Measurements from ENCODE around the gene RAB3GAP1.
"Not testable (repeated sequence)": the region's sequence is repeated elsewhere in the genome, so short reads cannot be mapped to it uniquely, and the experiment has no call there.

Gene RAB3GAP1

DNA sequence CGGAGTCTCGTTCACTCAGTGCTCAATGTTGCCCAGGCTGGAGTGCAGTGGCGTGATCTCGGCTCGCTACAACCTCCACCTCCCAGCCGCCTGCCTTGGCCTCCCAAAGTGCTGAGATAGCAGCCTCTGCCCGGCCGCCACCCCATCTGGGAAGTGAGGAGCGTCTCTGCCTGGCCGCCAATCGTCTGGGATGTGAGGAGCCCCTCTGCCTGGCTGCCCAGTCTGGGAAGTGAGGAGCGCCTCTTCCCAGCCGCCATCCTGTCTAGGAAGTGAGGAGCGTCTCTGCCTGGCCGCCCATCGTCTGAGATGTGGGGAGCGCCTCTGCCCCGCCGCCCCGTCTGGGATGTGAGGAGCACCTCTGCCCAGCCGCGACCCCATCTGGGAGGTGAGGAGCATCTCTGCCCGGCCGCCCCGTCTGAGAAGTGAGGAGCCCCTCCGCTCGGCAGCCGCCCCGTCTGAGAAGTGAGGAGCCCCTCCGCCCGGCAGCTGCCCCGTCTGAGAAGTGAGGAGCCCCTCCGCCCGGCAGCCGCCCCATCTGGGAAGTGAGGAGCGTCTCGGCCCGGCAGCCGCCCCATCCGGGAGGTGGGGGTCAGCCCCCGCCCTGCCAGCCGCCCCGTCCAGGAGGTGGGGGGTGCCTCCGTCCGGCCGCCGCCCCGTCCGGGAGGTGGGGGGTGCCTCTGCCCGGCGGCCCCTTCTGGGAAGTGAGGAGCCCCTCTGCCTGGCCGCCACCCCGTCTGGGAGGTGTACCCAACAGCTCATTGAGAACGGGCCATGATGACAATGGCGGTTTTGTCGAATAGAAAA is 53.6 kb downstream of the RAB3GAP1 start:
- DNase-seq = not testable (repeated sequence)

DNA sequence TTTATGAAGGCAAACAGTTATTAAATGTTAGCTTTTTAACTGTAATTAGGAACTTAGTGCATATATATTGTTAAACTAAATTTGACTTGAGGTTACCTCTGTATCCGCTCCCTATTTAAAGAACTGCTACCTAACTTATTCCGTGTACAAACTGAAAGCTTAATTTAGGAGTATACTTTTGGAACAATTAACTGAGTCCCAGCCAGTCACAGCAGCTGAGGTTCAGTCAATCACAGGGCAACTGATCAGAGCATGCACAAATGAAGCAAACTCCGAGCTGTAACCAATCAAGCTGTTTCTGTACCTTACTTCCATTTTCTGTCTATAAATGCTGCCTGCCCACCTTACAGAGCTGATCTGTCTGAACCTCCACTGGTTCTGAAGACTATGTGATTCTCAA is 61.2 kb downstream of the RAB3GAP1 start:
- no peak for DNase-seq

DNA sequence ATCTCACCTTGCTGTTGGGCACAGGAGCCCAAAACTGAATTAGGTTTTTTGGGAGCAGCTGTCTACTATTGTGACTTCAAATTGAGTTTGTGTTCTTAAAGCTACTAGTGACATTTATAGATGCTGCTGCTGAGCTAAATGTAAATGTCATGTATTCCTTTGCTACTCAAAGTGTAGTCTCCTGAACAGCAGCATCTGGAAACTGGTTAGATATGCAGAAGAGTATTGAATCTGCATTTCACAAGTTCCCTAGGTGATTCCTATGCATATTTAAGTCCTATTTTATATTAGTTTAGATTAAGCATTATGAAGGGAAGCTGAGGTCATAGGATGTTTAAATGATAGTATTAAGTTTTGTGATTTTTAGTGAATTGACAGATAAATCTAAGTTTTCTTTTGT is 67.5 kb downstream of the RAB3GAP1 start:
- no peak for DNase-seq

DNA sequence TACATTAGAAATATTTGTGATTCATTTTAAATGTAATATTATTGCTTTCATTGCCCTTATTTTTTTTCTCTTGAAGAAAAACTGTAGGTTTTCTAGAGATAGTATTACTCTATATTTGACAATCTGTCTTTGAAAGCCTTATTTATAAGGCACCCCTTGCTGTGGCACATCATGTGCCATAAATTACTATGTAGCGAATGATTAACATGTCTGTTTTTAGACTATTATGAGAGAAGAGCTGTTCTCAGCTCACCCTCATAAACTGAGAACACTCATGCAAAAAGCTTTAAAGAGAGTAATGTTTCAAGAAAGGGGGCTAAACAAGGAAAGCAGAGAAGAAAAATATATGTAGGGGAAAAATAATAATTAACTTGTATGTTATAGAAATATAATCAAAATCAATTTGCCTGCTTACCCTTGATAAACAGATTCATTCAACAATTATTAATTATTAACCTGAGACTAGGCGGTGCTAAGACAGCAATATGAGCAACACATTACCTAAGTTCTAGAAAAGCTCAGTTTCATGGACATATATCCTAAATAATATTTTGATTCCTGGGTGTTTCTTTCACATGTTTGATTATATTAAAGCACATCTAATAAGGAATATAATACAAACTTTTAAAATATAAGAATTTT is 69.0 kb downstream of the RAB3GAP1 start:
- DNase-seq = no peak

DNA sequence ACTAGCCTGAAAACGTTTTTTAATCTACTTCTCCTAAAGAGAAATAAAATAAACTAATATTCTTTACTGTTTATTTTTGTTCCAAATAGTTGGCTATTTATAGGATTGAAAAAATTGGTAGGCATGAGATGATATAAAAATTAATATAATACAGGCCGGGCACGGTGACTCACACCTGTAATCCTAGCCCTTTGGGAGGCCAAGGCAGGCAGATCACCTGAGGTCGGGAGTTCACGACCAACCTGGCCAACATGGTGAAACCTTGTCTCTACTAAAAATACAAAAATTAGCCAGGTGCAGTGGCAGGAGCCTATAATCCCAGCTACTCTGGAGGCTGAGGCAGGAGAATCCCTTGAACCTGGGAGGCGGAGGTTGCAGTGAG is 69.6 kb downstream of the RAB3GAP1 start:
- not testable (repeated sequence) for DNase-seq

DNA sequence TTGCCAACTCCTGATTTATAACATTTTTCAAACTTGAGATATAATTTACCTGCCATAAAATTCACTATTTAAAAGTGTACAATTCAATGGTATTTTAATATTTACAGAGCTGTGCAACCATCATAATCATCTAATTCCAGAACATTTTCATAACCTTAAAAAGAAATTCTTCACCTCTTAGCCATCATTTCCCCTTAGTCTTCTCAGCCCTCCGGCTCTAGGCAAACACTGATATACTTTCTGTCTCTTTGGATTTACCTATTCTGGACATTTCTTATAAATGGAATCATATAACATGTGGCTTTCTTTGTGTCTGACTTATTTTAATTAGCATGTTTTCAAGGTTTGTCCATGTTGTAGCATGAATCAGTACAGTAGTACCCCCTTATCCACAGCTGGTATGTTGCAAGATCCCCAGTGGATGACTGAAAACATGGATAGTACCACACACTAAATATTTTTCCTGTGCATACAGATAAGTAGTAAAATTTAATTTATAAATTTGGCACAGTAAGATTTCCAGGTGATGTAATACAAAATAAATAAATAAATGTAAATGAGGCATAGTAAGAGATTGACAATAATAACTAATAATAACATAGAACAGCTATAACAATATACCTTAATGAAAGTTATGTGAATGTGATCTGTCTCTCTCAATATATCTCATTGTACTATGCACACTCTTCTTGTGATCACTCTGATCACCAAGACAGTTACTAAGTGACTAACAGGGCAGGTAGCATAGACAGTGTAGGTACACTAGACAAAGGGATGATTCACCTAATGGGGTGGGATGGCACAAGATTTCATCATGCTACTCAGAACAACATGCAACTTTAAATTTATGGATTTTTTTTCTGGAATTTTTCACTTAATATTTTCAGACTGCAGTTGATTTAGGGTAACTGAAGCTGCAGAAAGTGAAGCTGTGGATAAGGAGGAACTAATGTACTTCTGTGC is 73.1 kb downstream of the RAB3GAP1 start:
- no peak for DNase-seq

DNA sequence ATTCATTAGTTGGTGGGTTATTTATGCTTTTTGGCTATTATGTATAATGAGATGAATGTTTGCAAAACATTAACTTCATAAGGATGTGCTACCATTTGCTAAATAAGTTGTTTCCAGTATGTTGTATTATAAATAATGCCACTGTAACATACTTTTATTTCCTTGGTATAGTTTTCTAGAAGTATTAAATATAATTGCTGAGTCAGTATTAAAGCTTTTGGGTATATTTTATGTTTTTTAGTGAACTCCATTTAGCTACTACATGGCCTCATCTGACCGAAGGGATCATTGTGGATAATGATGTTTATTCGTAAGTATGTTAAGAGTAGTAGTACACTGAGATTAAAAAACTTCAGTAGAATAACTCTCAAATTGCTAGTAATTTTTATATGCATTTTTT is 73.8 kb downstream of the RAB3GAP1 start:
- DNase-seq = no peak

DNA sequence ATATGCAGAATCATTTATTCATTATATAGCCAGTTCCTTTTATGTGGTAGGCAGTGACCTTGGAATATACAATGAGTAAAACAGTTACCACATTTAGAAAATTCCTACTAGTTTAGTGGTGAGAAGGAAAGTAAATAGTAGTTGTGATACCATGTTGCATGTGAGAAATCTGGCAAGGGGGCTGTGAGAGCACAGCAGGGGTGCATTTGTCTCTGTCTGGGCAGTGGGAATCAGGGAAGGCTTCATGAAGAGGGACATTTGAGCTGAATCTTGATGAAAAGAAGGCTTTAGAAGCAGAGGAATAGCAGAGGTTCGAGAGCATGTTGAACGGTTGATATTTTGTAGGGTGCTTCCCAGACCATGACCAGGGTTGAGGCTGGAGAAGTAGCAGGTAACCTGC is 78.7 kb downstream of the RAB3GAP1 start:
- DNase-seq = no peak

DNA sequence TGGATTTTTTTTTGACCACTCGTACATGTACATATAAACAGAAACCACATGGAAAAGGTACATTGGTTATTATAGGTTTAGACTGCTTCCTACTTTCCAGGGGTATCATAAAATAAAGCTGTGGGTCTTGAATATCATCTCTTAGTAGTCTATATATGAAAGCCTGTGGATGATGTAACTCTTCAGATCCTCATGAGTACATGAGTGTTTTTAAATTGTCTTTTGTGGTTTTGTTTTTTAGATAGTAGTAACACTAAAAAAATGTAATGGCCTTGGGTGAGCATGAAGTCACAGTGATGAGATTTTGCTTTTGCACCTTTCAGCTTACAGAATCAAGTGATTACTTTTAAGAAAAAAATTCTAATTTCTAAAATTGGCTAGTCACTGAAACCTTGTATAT is 80.2 kb downstream of the RAB3GAP1 start:
- DNase-seq = no peak

DNA sequence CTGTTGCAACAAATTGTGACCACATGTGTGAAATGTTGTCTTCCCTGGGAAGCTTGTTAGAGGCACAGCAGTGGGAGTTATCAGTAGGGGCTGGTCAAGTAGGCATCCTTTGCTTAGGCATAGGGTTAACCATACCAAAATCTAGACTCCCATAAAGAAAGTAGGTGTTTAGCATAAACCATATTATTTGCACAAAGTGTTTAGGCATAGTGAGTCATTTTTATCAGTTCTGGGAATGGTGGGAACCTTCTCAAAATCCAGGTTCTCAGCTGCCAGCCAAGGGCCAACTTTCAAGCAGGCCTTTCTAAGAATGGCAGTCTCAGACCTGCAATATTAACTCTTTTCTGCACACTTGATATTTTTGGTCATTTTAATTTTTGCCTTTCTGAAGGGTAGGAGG is 88.5 kb downstream of the RAB3GAP1 start:
- no peak for DNase-seq

DNA sequence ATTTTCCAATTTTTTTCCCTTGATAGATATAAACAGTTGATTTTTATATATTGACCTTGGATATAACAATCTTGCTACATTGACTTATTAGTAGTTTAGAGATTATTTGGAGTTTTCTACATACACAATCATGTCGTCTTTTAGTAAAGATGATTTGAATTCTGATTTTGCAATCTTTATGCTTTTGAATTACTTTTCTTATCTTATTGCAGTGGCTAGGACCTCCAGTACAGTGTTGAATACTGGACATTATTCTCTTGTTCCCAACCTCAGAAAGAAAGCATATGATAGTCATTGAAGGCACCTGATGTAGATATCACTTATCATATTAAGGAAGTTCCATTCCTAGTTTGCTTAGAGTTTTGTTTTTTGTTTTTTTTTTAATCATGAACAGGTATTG is 90.2 kb downstream of the RAB3GAP1 start:
- DNase-seq = no peak

DNA sequence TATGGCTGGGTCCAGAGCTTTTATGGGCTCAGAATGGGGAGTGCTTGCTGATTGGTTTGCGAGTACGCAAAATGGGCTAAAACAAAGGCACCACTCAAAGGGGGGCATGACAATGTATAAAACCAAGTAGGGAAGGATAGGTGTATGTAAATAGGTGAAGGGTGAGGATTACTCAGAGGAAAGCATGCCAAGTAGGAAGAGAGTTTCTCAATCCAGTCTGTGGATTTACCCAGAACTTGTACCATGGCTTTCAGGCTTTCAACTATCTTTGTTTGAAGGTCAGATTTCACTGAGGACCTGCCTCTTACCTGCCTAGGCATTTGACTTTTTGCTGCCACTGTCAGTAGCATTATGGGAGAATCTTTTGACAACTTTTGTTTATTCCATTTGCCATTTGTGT is 92.3 kb downstream of the RAB3GAP1 start:
- no peak for DNase-seq

DNA sequence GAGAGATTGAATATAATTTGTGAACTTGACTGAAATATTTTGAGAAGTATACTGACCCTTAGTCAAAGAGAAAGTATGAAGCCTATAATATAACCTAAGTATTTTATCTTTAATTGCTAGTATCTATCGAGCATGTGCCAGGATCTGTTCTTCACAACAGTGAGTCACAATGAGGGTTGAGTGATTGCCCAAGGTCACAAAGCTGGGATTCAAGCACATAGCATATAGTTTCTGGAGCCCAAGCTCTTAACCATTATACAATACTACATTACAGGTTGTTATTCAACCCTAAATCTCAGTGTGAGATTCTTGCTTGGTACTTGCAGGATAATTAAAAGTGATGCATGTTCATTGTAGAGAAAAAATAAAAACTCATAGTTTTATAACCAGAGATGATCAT is 97.2 kb downstream of the RAB3GAP1 start:
- no peak for DNase-seq

DNA sequence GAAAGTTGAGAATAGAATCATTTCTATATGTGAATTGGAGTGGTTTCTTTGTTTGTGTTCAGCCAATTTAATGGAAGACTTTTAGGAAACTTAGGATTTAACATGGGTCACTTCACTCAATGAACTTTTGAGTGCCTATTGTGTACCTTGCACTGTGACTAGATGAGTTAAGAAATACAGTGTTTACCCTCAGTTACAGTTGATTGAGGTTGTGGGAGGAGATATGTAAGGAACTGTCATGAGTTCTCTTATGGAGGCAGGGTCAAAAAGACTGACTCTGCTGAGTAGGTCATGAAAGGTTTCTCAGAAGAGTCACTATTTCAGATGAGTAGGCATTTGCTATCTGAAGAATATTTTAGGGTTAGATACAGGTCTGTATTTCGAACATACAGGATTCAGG is 98.6 kb downstream of the RAB3GAP1 start:
- DNase-seq = no peak

DNA sequence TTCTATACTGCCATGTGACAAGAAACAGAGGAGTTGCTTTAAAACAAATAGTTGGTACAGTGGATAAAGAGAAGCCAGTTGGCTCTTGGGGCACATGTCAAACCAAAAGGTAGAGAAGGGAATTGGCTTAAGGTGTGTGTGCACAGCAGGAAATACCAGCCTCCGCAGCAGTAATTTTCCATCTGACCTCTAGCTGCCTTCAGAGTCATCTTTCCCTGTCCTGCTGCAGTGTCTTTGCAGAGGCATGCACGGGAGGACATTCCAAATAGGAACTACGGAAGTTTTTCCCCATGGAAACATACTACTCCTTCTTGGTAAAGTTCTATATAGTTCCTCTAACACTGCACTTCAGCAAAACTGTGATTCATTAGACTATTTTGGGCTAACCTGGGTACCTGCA is 99.5 kb downstream of the RAB3GAP1 start:
- DNase-seq = no peak

DNA sequence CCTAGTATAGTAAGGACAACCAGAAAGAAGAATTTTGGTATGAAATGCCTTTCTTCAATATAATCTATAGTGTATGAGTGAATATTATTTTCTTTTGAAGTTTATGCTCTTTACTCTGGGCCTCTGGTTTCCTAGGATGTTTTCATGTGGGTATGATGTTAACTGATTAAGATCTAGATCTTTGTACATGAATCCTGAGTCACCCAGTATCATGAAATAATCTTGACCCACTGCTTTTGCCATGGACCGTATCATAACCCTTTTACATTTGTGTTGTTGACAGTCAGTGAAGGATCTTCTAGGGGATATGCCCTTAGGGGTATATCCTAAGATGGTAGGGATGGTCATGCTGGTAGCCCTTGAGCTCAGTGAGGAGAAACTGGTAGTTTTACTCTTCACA is 100.3 kb downstream of the RAB3GAP1 start:
- no peak for DNase-seq

DNA sequence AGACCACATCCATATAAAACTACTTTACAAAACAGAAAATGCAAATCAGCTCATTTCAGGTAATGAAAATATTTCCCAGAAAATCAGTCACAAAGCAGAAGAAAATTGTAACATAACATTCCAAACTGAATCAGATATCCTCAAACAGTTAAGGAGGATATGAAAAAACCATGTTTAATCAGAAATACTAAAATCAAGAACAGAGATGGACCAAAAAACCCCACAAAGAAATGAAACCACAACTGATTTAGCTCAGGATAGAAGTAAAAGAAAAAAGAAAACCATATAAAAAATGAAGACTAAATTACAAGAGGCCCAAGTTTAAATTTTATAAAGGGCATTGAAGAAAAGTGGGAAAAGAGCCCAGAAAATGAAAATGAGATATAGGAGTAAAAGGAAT is 102.9 kb downstream of the RAB3GAP1 start:
- no peak for DNase-seq

DNA sequence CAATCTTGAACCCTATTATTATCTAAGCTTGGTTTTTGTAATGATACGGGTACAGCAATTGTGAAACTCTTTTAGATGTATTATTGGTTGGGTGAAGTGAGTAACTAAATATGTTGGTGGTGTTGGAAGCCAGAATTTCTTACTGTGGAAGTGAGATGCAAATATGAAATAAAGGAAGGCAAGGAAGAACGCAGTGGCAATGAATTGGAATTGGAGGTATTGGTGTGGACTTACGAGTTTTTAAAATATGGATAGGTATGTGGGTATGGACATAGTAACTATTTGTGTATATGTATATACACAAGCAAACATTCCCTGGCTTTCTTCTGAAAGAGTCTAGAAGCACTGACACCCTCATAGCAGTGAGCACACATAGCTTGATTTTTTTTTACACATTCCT is 105.8 kb downstream of the RAB3GAP1 start:
- DNase-seq = no peak

DNA sequence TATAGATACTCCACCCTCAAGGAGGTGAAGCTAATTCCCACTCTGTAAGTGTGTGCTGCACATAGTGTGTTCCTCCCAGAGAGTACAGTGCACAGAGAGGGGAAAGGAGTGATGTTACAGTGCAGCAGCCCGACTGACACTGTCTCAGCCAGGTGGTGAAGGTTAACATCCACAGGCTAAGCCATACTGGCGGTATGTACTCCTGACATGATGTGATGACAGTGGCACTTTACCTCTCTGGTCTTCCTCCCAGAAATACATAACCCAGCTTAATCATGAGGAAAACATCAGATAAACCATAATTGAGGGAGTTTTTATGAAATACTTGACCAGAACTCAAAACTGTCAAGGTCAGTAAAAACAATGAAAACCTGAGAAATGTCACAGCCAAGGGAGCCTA is 107.1 kb downstream of the RAB3GAP1 start:
- no peak for DNase-seq

DNA sequence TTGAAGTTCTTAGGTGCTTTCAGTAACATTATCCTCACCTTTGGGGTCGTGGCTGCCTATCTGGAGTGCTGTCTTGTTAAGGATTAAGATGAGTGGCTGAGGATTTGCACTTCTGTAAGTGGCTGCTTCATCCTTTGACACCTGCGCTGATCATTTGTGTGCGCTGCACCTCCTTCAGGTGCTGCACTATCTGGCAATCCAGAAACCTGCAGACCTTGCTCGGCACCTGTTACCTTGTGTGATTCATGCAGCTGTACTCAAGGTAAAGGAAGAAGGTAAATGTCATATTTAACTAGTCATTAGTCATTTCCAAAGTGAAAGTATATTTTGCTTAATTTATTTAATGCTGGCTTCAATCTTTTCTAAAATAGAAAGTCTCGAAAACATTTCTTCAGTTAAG is 110.3 kb downstream of the RAB3GAP1 start:
- DNase-seq = no peak

DNA sequence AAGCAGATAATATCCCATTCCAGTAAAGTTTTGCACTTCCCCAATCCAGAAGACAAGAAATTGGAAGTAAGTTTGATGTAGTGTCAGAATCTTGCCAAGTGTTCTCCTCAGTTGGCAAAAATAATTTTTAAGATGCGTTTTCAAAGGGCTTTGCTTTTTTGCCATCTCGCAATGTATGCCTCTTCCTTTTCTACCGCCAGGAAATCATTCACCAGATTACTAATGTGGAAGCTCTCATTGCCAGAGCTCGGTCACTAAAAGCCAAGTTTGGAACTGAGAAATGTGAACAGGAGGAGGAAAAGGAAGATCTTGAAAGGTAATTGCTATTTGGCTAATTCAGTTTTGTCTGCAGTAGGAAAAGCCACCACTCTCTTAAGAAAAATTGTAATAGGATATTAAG is 110.7 kb downstream of the RAB3GAP1 start:
- DNase-seq = no peak

DNA sequence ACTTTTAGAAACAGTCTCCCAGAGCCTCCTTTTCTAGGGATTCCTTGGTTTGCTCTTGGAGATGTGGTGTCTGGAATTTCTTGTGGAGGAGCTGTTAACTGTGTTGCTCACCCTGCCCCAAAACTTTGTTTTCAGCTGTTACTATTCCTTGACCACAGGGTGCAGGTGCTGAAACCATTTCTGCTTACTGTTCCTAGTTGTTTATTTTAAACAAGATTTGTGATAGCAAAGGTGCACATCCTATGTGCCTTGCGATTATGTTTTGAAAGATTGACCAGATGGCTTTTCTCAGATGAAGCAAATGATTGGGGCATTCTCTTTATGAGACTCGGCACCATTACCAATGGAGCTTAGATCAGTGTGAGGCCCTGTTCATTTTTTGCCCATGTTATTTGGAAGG is 111.2 kb downstream of the RAB3GAP1 start:
- no peak for DNase-seq

DNA sequence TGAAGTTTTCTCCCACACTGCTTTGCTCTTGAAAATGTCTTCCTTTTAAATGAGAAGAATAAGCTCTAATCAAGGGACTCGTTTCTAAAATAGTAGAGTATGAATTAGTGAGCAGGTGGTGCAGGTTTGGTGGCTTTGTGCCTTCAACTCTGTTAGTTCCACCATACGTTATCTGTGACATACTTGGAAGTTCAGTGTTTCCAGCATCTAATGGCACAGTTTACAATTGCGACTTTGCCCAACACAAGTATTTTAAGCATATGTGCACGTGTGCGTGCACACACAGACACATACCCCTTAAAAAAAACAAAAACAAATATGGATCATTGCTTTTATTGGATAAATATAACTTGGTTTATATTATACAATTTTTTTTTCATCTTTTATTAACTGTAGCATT is 111.8 kb downstream of the RAB3GAP1 start:
- no peak for DNase-seq

DNA sequence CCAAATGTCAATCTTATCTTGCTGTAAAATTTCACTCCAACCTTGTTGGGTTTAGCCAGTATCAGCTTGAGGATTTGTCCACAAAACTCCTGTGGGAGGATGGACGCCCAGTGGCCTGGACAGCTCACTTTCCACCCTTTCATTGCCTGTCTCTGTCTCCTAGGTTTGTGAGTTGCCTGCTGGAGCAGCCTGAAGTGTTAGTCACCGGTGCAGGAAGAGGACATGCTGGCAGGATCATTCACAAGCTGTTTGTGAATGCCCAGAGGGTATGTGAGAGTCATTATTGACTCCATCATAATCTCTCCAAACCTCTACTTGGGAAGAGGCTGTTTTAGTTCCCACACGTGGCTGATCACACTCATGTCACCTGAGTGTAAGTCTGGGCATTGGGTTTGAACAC is 112.3 kb downstream of the RAB3GAP1 start:
- no peak for DNase-seq
